ENCODE data around the gene DPH7.

DNA sequence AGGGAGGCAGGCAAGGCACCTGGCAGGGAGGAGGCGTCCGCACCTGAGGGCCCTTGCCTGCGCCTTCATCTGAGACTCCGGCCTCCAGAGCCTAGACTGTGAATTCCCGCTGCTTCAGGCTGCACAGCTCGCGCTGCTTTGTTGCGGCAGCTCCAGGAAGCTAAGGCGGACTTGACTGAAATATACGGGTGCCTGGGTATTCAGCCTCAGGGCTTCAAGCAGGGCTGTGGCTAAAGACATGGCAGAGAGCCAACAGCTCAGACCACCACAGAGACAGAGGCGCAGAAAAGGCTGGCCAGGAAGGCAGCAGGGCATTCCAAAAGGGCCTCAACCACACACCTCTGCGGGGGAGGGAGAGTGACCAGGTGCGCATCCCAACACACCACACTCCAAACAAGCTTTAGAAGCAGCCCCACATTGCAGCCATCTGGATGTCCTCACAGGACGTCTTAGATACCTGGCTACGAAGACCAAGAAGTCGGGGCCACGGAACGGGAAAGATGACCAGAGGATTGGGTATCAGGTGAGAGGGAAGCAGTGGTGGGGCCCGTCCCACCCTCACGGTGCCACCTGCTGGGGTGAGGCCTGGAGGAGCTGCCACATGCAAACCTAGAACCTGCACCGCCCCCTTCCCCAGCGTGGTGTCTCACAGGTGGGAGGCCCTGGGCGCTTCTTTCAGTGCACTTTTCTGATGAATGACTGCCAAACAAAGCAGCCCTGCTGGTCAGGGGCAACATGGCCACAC lies 1.7 kb upstream of the DPH7 start:
- no peak for TF ChIP-seq YY1 (IDR thresholded peaks at IDR 0.05; ENCODE audit: extremely low read depth, insufficient replicate concordance, low read depth, low read length)
- TF ChIP-seq EZH2 (IDR thresholded peaks at IDR 0.05): no peak
- TF ChIP-seq, protein P1, sequence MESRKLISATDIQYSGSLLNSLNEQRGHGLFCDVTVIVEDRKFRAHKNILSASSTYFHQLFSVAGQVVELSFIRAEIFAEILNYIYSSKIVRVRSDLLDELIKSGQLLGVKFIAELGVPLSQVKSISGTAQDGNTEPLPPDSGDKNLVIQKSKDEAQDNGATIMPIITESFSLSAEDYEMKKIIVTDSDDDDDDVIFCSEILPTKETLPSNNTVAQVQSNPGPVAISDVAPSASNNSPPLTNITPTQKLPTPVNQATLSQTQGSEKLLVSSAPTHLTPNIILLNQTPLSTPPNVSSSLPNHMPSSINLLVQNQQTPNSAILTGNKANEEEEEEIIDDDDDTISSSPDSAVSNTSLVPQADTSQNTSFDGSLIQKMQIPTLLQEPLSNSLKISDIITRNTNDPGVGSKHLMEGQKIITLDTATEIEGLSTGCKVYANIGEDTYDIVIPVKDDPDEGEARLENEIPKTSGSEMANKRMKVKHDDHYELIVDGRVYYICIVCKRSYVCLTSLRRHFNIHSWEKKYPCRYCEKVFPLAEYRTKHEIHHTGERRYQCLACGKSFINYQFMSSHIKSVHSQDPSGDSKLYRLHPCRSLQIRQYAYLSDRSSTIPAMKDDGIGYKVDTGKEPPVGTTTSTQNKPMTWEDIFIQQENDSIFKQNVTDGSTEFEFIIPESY (IDR thresholded peaks at IDR 0.05; ENCODE audit: extremely low read depth, insufficient replicate concordance, low read length): no peak
- TF ChIP-seq SIN3A (IDR thresholded peaks at IDR 0.05; ENCODE audit: low read depth): no peak
- TF ChIP-seq, protein P2, sequence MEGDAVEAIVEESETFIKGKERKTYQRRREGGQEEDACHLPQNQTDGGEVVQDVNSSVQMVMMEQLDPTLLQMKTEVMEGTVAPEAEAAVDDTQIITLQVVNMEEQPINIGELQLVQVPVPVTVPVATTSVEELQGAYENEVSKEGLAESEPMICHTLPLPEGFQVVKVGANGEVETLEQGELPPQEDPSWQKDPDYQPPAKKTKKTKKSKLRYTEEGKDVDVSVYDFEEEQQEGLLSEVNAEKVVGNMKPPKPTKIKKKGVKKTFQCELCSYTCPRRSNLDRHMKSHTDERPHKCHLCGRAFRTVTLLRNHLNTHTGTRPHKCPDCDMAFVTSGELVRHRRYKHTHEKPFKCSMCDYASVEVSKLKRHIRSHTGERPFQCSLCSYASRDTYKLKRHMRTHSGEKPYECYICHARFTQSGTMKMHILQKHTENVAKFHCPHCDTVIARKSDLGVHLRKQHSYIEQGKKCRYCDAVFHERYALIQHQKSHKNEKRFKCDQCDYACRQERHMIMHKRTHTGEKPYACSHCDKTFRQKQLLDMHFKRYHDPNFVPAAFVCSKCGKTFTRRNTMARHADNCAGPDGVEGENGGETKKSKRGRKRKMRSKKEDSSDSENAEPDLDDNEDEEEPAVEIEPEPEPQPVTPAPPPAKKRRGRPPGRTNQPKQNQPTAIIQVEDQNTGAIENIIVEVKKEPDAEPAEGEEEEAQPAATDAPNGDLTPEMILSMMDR (IDR thresholded peaks at IDR 0.05 in 2 of 3, conservative IDR thresholded peaks at IDR 0.05 in 1 of 3; ENCODE audit: borderline replicate concordance in 1 of 3, insufficient read depth in 1 of 3, low read depth in 2 of 3, low read length in 2 of 3): no peak
- TF ChIP-seq POLR2A (IDR thresholded peaks at IDR 0.05; ENCODE audit: borderline replicate concordance, extremely low read depth, insufficient read depth, insufficient read length): no peak
- TF ChIP-seq POLR2AphosphoS5 (IDR thresholded peaks at IDR 0.05; ENCODE audit: low read depth, low read length): no peak
- TF ChIP-seq FOSL1 (IDR thresholded peaks at IDR 0.05; ENCODE audit: low read depth): no peak
- TF ChIP-seq ELF1 (IDR thresholded peaks at IDR 0.05; ENCODE audit: borderline replicate concordance, low read depth): no peak
- TF ChIP-seq, protein P3, sequence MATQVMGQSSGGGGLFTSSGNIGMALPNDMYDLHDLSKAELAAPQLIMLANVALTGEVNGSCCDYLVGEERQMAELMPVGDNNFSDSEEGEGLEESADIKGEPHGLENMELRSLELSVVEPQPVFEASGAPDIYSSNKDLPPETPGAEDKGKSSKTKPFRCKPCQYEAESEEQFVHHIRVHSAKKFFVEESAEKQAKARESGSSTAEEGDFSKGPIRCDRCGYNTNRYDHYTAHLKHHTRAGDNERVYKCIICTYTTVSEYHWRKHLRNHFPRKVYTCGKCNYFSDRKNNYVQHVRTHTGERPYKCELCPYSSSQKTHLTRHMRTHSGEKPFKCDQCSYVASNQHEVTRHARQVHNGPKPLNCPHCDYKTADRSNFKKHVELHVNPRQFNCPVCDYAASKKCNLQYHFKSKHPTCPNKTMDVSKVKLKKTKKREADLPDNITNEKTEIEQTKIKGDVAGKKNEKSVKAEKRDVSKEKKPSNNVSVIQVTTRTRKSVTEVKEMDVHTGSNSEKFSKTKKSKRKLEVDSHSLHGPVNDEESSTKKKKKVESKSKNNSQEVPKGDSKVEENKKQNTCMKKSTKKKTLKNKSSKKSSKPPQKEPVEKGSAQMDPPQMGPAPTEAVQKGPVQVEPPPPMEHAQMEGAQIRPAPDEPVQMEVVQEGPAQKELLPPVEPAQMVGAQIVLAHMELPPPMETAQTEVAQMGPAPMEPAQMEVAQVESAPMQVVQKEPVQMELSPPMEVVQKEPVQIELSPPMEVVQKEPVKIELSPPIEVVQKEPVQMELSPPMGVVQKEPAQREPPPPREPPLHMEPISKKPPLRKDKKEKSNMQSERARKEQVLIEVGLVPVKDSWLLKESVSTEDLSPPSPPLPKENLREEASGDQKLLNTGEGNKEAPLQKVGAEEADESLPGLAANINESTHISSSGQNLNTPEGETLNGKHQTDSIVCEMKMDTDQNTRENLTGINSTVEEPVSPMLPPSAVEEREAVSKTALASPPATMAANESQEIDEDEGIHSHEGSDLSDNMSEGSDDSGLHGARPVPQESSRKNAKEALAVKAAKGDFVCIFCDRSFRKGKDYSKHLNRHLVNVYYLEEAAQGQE (IDR thresholded peaks at IDR 0.05; ENCODE audit: low read depth): no peak
- no peak for TF ChIP-seq SP1 (IDR thresholded peaks at IDR 0.05; ENCODE audit: low read depth)
- no peak for TF ChIP-seq EGR1 (IDR thresholded peaks at IDR 0.05; ENCODE audit: low read depth)
- TF ChIP-seq ZFX (IDR thresholded peaks at IDR 0.05): no peak

Data from HCT116 (cell line).